Glutamatergic neuron (in vitro differentiated cells): ENCODE measurements around the gene KRT83. TPM values are rescaled to one million over a fixed set of nuclear protein-coding genes. Genes with fewer than 3 reads are reported as not detected.

ENCODE experiments used
- DNase-seq: peaks from one replicate; pipeline ENCODE4 v3.0.0; 2022
- H3K27ac Mint-ChIP-seq: one replicate; pipeline ENCODE4 v1.8.0; 2020; ENCODE audit warnings: mild to moderate bottlenecking, mixed read lengths, inconsistent platforms; ENCODE audit not compliant: unreplicated experiment
- H3K27me3 Mint-ChIP-seq: one replicate; pipeline ENCODE4 v1.8.0; 2020; ENCODE audit warnings: mild to moderate bottlenecking, moderate library complexity, mixed read lengths, inconsistent platforms; ENCODE audit not compliant: unreplicated experiment
- H3K36me3 Mint-ChIP-seq: one replicate; pipeline ENCODE4 v1.8.0; 2020; ENCODE audit warnings: mild to moderate bottlenecking, mixed read lengths, inconsistent platforms; ENCODE audit not compliant: unreplicated experiment
- H3K4me1 Mint-ChIP-seq: one replicate; pipeline ENCODE4 v1.8.0; 2020; ENCODE audit warnings: mild to moderate bottlenecking, low read depth, mixed read lengths, inconsistent platforms; ENCODE audit not compliant: unreplicated experiment
- H3K4me3 Mint-ChIP-seq: one replicate; pipeline ENCODE4 v1.8.0; 2020; ENCODE audit warnings: mild to moderate bottlenecking, mixed read lengths, inconsistent platforms; ENCODE audit not compliant: unreplicated experiment
- H3K9me3 Mint-ChIP-seq: one replicate; pipeline ENCODE4 v1.8.0; 2020; ENCODE audit warnings: mild to moderate bottlenecking, moderate library complexity, mixed read lengths, inconsistent platforms; ENCODE audit not compliant: unreplicated experiment
- total RNA-seq: library from RNA; stranded (reverse); fragmentation: NEBNext Ultra II Directional; extraction: Animal tissue kit (Norgen Biotek cat#: 25700); gene quantifications from one replicate; pipeline ENCODE4 v1.2.1, GENCODE V29; 2021; ENCODE audit not compliant: unreplicated experiment
- TF ChIP-seq, protein P1 (sequence below): fragments of 200-600 bp; sonication (generic); IDR thresholded peaks from one replicate; pipeline ENCODE4 v1.5.0; 2021; ENCODE audit not compliant: partially characterized antibody, unreplicated experiment

KRT83 gene
- total RNA-seq, 1 donor from 2014 or later: not detected

DNA sequence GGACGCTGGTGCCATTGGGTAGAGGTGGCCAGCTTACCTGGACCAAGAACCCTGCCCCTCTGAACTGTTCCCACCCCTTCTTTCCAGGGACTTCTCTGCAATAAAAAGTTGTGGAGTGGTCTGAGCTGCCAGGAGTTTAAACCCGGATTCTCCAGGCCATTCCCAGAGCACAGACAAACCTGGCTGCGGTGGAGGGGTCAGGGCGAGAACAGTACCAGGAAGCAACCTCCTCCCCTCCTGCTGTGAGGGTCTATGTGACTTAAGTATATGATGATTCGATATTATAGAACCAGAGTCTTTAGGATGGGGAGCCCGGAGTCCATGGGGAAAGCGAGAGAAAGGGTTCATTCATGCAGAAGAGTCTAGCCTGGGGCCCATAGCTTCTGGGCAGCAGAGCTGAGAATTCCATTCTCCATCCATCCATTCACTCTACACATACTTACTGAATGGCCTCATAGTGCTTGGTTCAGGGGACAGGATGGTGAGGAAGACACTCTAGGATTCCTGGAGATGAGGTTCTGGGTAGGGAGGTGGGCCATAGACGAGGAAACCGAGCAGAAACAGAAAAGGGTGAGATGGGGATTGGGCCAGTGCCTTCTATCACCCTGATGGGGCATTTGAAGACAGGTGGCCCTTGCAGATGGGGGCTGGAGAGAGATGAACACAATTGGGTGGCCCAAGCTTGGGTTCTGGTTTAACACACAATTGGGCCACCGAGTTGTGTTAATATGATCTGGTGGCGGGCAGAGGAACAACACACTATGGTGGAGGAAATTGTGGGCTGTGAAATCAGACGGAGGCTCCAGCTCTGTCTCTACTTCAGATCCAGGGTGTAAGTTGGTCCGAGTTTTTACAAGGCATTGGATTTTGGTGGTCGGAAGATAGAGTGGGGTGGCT is 41.5 kb downstream of the KRT83 start:
- TF ChIP-seq, protein P1, sequence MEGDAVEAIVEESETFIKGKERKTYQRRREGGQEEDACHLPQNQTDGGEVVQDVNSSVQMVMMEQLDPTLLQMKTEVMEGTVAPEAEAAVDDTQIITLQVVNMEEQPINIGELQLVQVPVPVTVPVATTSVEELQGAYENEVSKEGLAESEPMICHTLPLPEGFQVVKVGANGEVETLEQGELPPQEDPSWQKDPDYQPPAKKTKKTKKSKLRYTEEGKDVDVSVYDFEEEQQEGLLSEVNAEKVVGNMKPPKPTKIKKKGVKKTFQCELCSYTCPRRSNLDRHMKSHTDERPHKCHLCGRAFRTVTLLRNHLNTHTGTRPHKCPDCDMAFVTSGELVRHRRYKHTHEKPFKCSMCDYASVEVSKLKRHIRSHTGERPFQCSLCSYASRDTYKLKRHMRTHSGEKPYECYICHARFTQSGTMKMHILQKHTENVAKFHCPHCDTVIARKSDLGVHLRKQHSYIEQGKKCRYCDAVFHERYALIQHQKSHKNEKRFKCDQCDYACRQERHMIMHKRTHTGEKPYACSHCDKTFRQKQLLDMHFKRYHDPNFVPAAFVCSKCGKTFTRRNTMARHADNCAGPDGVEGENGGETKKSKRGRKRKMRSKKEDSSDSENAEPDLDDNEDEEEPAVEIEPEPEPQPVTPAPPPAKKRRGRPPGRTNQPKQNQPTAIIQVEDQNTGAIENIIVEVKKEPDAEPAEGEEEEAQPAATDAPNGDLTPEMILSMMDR: no peak
- no peak overlapping the region for H3K4me3 Mint-ChIP-seq
- no peaks in the 10 kb centered on the region for H3K4me1 Mint-ChIP-seq
- no peak overlapping the region for H3K27ac Mint-ChIP-seq
- peaks cover 2% of the 10 kb centered on the region for H3K27me3 Mint-ChIP-seq
- H3K9me3 Mint-ChIP-seq: peaks cover 1% of the 10 kb centered on the region
- no peaks in the 10 kb centered on the region for H3K36me3 Mint-ChIP-seq
- no peak for DNase-seq

- Mint-ChIP-seq H3K4me1 (no peaks in the 10 kb centered on the region), H3K4me3 (peak overlapping the region; percentile 80), H3K27me3 (peaks cover 2% of the 10 kb centered on the region), H3K9me3 (peaks cover 1% of the 10 kb centered on the region), H3K36me3 (no peaks in the 10 kb centered on the region), H3K27ac (peak overlapping the region; percentile 45)
- peak; percentile 90 for DNase-seq
- TF ChIP-seq, protein P1: peak; percentile 92
Measured at GRCh38 chr12:52278575-52279421, 42.4 kb downstream of the KRT83 start.

- peaks cover 2% of the 10 kb centered on the region for H3K27me3 Mint-ChIP-seq
- no peaks in the 10 kb centered on the region for H3K4me1 Mint-ChIP-seq
- TF ChIP-seq, protein P1: no peak
- no peaks in the 10 kb centered on the region for H3K36me3 Mint-ChIP-seq
- no peak overlapping the region for H3K4me3 Mint-ChIP-seq
- no peak overlapping the region for H3K27ac Mint-ChIP-seq
- no peak for DNase-seq
- H3K9me3 Mint-ChIP-seq: peaks cover 1% of the 10 kb centered on the region
Measured at GRCh38 chr12:52277486-52278245, 43.5 kb downstream of the KRT83 start.

- no peaks in the 10 kb centered on the region for H3K4me1 Mint-ChIP-seq
- no peak overlapping the region for H3K27ac Mint-ChIP-seq
- peaks cover 1% of the 10 kb centered on the region for H3K9me3 Mint-ChIP-seq
- H3K27me3 Mint-ChIP-seq: peaks cover 4% of the 10 kb centered on the region
- no peaks in the 10 kb centered on the region for H3K36me3 Mint-ChIP-seq
- no peak for DNase-seq
- H3K4me3 Mint-ChIP-seq: no peak overlapping the region
- TF ChIP-seq, protein P1: no peak
Measured at GRCh38 chr12:52275686-52276085, 45.5 kb downstream of the KRT83 start.
